VCaP (cell line): Measurements from ENCODE around the gene TMEM131L.

ENCODE experiments used
- H3K27ac ChIP-seq: fragments of 450-650 bp; 2 replicates; pipeline ENCODE4 v1.5.1; 2017
- CTCF ChIP-seq: fragments of 450-650 bp; conservative IDR thresholded peaks from 2 replicates; pipeline ENCODE4 v1.5.1; 2017; ENCODE audit warnings: mild to moderate bottlenecking, moderate library complexity

The TMEM131L gene

GRCh38 chr4:153679486-153679885 is 213.3 kb downstream of the TMEM131L start:
- no peak overlapping the region for H3K27ac ChIP-seq
- no peak for TF ChIP-seq CTCF

- TF ChIP-seq CTCF, result no peak
- H3K27ac ChIP-seq, result no peak overlapping the region
Observed at GRCh38 chr4:153683763-153684181, 217.6 kb downstream of the TMEM131L start.

- no peak within 1 kb of the TSS for H3K27ac ChIP-seq
- no peak for TF ChIP-seq CTCF
Observed at GRCh38 chr4:153684182-153684970, 218.2 kb downstream of the TMEM131L start, which contains the start of gene TLR2. TLR2 (plus strand) TSS chr4:153684280; CDS start chr4:153702908, 18,628 bp downstream.

- TF ChIP-seq CTCF, result no peak
- no peak overlapping the region for H3K27ac ChIP-seq
Observed at GRCh38 chr4:153684971-153685371, 218.8 kb downstream of the TMEM131L start.
